Measurements from ENCODE around the gene TFPI2. TPM values are rescaled to one million over a fixed set of nuclear protein-coding genes. Genes with fewer than 3 reads are reported as not detected.

Gene TFPI2
- total RNA-seq, 4 donors from 2014 or later, result 1.3 to 3.7 (median 1.5) TPM; not detected in 1

DNA sequence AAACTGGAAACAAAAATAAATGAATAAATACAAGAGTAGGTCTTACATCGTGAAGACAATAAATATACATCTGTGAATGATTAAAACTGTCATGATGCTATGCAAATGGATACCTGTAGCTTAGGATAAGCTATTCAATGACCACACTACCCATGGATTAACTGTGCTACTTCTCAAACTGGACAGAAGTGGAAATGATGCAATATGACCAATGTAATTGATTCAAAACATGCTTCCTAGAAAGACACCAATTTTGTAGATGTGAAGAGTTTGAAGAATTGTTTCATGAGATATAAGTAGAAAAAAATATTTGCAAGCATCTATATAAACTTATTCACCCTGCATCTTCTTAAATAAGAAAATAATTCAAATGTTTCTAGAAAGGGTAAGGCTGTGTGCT lies 36.1 kb downstream of the TFPI2 start:
- Histone ChIP-seq H3K36me3 (no peaks in the 10 kb centered on the region), H3K27me3 (no peaks in the 10 kb centered on the region), H3K27ac (no peak overlapping the region), H3K9me3 (no peaks in the 10 kb centered on the region), H3K4me1 (no peaks in the 10 kb centered on the region), H3K4me3 (no peak overlapping the region)
- intact Hi-C loops (cut with DNase I; ENCODE audit: low total_unique reads), result no loop called here
- DNase-seq (no peak), ATAC-seq (no peak)
- in situ Hi-C loops (cut with MboI; ENCODE audit: low sequenced_read_pairs in 4 of 4), result no loop called here
- TF ChIP-seq POLR2A (IDR thresholded peaks at IDR 0.05), result no peak
- TF ChIP-seq, protein P1, sequence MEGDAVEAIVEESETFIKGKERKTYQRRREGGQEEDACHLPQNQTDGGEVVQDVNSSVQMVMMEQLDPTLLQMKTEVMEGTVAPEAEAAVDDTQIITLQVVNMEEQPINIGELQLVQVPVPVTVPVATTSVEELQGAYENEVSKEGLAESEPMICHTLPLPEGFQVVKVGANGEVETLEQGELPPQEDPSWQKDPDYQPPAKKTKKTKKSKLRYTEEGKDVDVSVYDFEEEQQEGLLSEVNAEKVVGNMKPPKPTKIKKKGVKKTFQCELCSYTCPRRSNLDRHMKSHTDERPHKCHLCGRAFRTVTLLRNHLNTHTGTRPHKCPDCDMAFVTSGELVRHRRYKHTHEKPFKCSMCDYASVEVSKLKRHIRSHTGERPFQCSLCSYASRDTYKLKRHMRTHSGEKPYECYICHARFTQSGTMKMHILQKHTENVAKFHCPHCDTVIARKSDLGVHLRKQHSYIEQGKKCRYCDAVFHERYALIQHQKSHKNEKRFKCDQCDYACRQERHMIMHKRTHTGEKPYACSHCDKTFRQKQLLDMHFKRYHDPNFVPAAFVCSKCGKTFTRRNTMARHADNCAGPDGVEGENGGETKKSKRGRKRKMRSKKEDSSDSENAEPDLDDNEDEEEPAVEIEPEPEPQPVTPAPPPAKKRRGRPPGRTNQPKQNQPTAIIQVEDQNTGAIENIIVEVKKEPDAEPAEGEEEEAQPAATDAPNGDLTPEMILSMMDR (IDR thresholded peaks at IDR 0.05 in 4 of 5, conservative IDR thresholded peaks at IDR 0.05 in 1 of 5), result no peak

DNA sequence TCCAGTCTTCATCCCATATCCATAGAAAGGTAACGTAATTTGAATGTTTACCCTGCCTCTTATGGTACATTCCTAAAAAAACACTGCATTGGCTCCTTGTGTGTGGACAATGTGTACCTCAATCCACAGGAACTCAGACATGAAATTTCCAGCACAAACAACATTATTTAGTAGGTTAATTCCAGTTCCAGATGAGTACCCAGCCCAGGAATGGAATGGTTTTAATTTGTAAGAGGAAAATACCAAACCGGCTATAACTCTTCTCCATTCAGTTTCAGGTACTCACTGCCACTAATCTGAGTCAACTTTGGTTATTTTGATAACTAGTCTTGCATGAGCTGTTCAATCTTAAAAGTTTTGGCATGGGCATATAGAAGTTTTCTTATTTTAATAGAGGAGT lies 39.0 kb downstream of the TFPI2 start:
- Histone ChIP-seq H3K9me3 (no peaks in the 10 kb centered on the region), H3K36me3 (no peaks in the 10 kb centered on the region), H3K4me3 (no peak overlapping the region), H3K27ac (no peak overlapping the region), H3K4me1 (no peaks in the 10 kb centered on the region), H3K27me3 (no peaks in the 10 kb centered on the region)
- no peak for DNase-seq
- intact Hi-C loops (cut with DNase I; ENCODE audit: low total_unique reads) (no loop called here), in situ Hi-C loops (cut with MboI; ENCODE audit: low sequenced_read_pairs in 4 of 4) (no loop called here)
- no peak for TF ChIP-seq POLR2A (IDR thresholded peaks at IDR 0.05)
- no peak for ATAC-seq

DNA sequence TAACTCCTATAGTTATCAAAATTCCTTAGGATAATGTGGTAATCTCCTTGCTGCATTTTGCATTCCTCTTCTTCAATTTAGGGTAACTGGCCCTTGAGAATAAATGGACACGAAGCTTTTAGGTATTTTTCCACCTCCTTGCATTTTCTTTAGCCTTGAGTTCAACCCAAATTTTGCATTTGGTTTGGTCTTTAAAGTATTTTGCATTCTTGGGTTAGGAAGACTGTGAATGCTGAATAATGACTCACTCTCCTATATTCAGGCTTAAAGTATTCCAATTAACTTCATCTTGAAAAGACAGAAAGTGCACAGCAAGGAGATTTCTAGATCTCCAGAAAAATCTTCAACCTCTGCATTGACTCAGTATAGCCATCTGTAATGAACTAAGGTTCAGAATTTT lies 47.3 kb downstream of the TFPI2 start:
- intact Hi-C loops (cut with DNase I; ENCODE audit: low total_unique reads) (no loop called here), in situ Hi-C loops (cut with MboI; ENCODE audit: low sequenced_read_pairs in 4 of 4) (no loop called here)
- TF ChIP-seq, protein P1 (IDR thresholded peaks at IDR 0.05 in 4 of 5, conservative IDR thresholded peaks at IDR 0.05 in 1 of 5), result no peak
- no peak for TF ChIP-seq POLR2A (IDR thresholded peaks at IDR 0.05)
- no peak for DNase-seq
- Histone ChIP-seq H3K36me3 (no peaks in the 10 kb centered on the region), H3K9me3 (no peaks in the 10 kb centered on the region), H3K4me1 (no peaks in the 10 kb centered on the region), H3K4me3 (no peak overlapping the region), H3K27ac (no peak overlapping the region), H3K27me3 (no peaks in the 10 kb centered on the region)
- no peak for ATAC-seq

DNA sequence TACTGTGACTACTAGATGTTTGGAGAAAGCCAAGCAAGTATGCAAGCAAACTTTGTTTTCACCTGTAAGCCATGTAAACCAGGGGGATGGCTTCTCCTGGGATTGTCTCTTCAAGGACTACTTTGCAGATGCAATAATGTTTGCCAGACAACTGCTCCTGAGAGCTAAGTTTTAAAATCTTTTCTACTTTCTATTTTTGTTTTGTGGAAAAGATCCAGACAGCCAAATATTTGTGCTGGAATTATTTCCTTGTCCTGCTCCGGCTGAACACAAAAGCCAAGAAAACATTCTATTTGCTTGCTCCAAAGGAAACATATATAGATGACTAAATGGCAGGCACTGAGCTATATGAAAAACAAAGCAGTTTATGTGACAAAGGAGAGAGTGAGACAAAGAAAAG lies 51.6 kb downstream of the TFPI2 start:
- no peak for TF ChIP-seq POLR2A (IDR thresholded peaks at IDR 0.05)
- TF ChIP-seq, protein P1 (IDR thresholded peaks at IDR 0.05 in 4 of 5, conservative IDR thresholded peaks at IDR 0.05 in 1 of 5), result no peak
- in situ Hi-C loops (cut with MboI; ENCODE audit: low sequenced_read_pairs in 4 of 4), result no loop called here

DNA sequence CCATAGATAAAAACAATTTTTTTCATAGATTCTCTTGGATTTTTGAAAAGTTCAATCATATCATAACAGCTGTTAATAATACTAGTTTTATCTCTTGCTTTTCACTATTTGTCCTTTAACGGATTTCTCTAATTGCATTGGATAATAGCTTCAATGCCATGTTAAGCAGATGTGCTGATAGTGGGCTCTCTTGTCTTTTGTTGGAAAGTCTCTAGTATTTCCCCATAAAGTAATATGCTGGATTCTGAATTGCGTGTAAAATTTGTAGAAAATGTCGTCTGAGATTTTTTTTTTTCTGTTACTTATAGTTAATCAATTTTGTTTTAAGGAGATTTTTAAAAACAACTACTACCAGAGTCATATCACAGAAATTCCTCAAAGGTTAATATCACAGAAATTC lies 53.3 kb downstream of the TFPI2 start:
- intact Hi-C loops (cut with DNase I; ENCODE audit: low total_unique reads), result no loop called here
- H3K4me1 ChIP-seq, result peaks cover 0 to 4% of the 10 kb centered on the region in 2 donors
- no peaks in the 10 kb centered on the region for H3K36me3 ChIP-seq
- ATAC-seq (no peak), DNase-seq (no peak)
- no peaks in the 10 kb centered on the region for H3K9me3 ChIP-seq
- TF ChIP-seq, protein P1 (IDR thresholded peaks at IDR 0.05 in 4 of 5, conservative IDR thresholded peaks at IDR 0.05 in 1 of 5), result no peak
- TF ChIP-seq POLR2A (IDR thresholded peaks at IDR 0.05), result no peak
- no peak overlapping the region for H3K4me3 ChIP-seq
- no peak overlapping the region for H3K27ac ChIP-seq
- H3K27me3 ChIP-seq, result no peaks in the 10 kb centered on the region
- in situ Hi-C loops (cut with MboI; ENCODE audit: low sequenced_read_pairs in 4 of 4), result no loop called here

More for the DNA sequence above, 51.6 kb downstream of the TFPI2 start:
- H3K27ac ChIP-seq, result no peak overlapping the region
- no peak overlapping the region for H3K4me3 ChIP-seq
- no peaks in the 10 kb centered on the region for H3K36me3 ChIP-seq
- no peaks in the 10 kb centered on the region for H3K9me3 ChIP-seq
- ATAC-seq (no peak), DNase-seq (no peak)
- H3K27me3 ChIP-seq, result no peaks in the 10 kb centered on the region
- intact Hi-C loops (cut with DNase I; ENCODE audit: low total_unique reads), result no loop called here
- H3K4me1 ChIP-seq, result peaks cover 0 to 4% of the 10 kb centered on the region in 2 donors
